IMR-90 (cell line): ENCODE data around the gene RAB40C. TPM values are rescaled to one million over a fixed set of nuclear protein-coding genes. Genes with fewer than 3 reads are reported as not detected.

Experiments used
- ATAC-seq: fragments of 200-7000 bp; cut with Tn5 transposase; 2 replicates; pipeline ENCODE4 v1.9.1; 2020; ENCODE audit warnings: low read depth, mild to moderate bottlenecking, moderate library complexity
- BruUV-seq: library from RNA; stranded (reverse); fragments of 400-500 nt; replicated peaks from 2 replicates; lab custom pipeline; 2021; lab: Mats Ljungman, UMichigan
- CTCF ChIA-PET: fragments of 300-600 bp; formaldehyde crosslinking; extraction: SDS; loops from one replicate; lab custom pipeline; 2021; ENCODE audit warnings: antibody characterized with exemption; lab: Yijun Ruan, JAX
- POLR2A ChIA-PET: fragments of 300-600 bp; sonication (Branson Sonifier 250); formaldehyde crosslinking; loops from one replicate; lab custom pipeline; 2022; ENCODE audit warnings: antibody characterized with exemption; ENCODE audit not compliant: unreplicated experiment; lab: Charles Lee
- DNase-seq: peaks from one replicate; pipeline ENCODE4 v3.0.0; 2013
- H2AFZ ChIP-seq: replicated peaks from 2 replicates; pipeline ENCODE3; 2013; ENCODE audit warnings: low read length, mild to moderate bottlenecking; ENCODE audit not compliant: poor library complexity
- H2AK5ac ChIP-seq: 2 replicates; pipeline ENCODE4 v1.6.1; 2013; ENCODE audit warnings: low read depth, low read length, inconsistent platforms
- H2AK9ac ChIP-seq: replicated peaks from 2 replicates; pipeline ENCODE3; 2013; ENCODE audit warnings: mild to moderate bottlenecking, low read depth, low read length, moderate library complexity; ENCODE audit not compliant: poor library complexity
- H2BK120ac ChIP-seq: 2 replicates; pipeline ENCODE4 v1.6.1; 2013; ENCODE audit warnings: low read depth, low read length, inconsistent platforms
- H2BK15ac ChIP-seq: 3 replicates; pipeline ENCODE4 v1.6.1; 2013; ENCODE audit warnings: low read depth, low read length, inconsistent platforms
- H2BK20ac ChIP-seq: 2 replicates; pipeline ENCODE4 v1.6.1; 2013; ENCODE audit warnings: low read depth, mild to moderate bottlenecking, inconsistent platforms, low read length, moderate library complexity
- H2BK5ac ChIP-seq: 2 replicates; pipeline ENCODE4 v1.6.1; 2013; ENCODE audit warnings: mild to moderate bottlenecking, low read depth, low read length, inconsistent platforms; ENCODE audit not compliant: poor library complexity, severe bottlenecking
- H3K14ac ChIP-seq: replicated peaks from 2 replicates; pipeline ENCODE4 v1.6.1; 2013; ENCODE audit warnings: low read depth, low read length, inconsistent platforms
- H3K18ac ChIP-seq: 2 replicates; pipeline ENCODE4 v1.6.1; 2013; ENCODE audit warnings: low read depth, low read length, control low read depth
- H3K23ac ChIP-seq: 2 replicates; pipeline ENCODE4 v1.6.1; 2013; ENCODE audit warnings: low read depth, low read length, inconsistent platforms
- H3K27ac ChIP-seq: 2 replicates; pipeline ENCODE4 v1.5.1; 2013; ENCODE audit warnings: mild to moderate bottlenecking, control low read depth, low read length; ENCODE audit not compliant: insufficient read depth
- H3K27me3 ChIP-seq: 2 replicates; pipeline ENCODE4 v1.6.1; 2013; ENCODE audit warnings: low read length; ENCODE audit not compliant: control insufficient read depth, insufficient read depth
- H3K36me3 ChIP-seq: 2 replicates; pipeline ENCODE4 v1.6.1; 2013; ENCODE audit warnings: low read length, mixed read lengths; ENCODE audit not compliant: control insufficient read depth, insufficient read depth
- H3K4ac ChIP-seq: 2 replicates; pipeline ENCODE4 v1.6.1; 2013; ENCODE audit warnings: low read depth, low read length, inconsistent platforms
- H3K4me1 ChIP-seq: 2 replicates; pipeline ENCODE4 v1.6.1; 2013; ENCODE audit warnings: low read length, mixed read lengths; ENCODE audit not compliant: control insufficient read depth, insufficient read depth
- H3K4me2 ChIP-seq: 2 replicates; pipeline ENCODE4 v1.6.1; 2013; ENCODE audit warnings: low read depth, mild to moderate bottlenecking, control low read depth, low read length, moderate library complexity
- H3K4me3 ChIP-seq: 2 replicates; pipeline ENCODE4 v1.5.1; 2013; ENCODE audit warnings: low read depth, mild to moderate bottlenecking, control low read depth, low read length, moderate library complexity; ENCODE audit not compliant: insufficient read depth
- H3K56ac ChIP-seq: 2 replicates; pipeline ENCODE4 v1.6.1; 2013; ENCODE audit warnings: low read length, inconsistent platforms; ENCODE audit not compliant: insufficient read depth; ENCODE audit errors: extremely low read depth
- H3K79me1 ChIP-seq, 2 experiments: 2 replicates each; pipeline ENCODE4 v1.6.1; 2013; ENCODE audit warnings: low read length in 2 of 2, inconsistent platforms in 1 of 2, low read depth in 1 of 2
- H3K9ac ChIP-seq: 2 replicates; pipeline ENCODE4 v1.6.1; 2013; ENCODE audit warnings: low read depth, low read length, control low read depth
- H3K9me1 ChIP-seq: 2 replicates; pipeline ENCODE4 v1.6.1; 2013; ENCODE audit warnings: low read length, inconsistent platforms; ENCODE audit not compliant: insufficient read depth
- H3K9me3 ChIP-seq: 2 replicates; pipeline ENCODE4 v1.6.1; 2013; ENCODE audit warnings: low read length; ENCODE audit not compliant: control insufficient read depth, insufficient read depth
- H4K20me1 ChIP-seq: 2 replicates; pipeline ENCODE4 v1.6.1; 2013; ENCODE audit warnings: low read length, inconsistent platforms; ENCODE audit not compliant: insufficient read depth
- H4K5ac ChIP-seq: 2 replicates; pipeline ENCODE4 v1.6.1; 2013; ENCODE audit warnings: mild to moderate bottlenecking, low read depth, low read length, control low read depth
- H4K8ac ChIP-seq, 2 experiments: 2 replicates each; pipeline ENCODE4 v1.6.1; 2013; ENCODE audit warnings: low read depth in 2 of 2, low read length in 2 of 2, control low read depth in 1 of 2, inconsistent platforms in 1 of 2
- H4K91ac ChIP-seq: 2 replicates; pipeline ENCODE4 v1.6.1; 2013; ENCODE audit warnings: low read depth, low read length, inconsistent platforms; ENCODE audit not compliant: insufficient read depth
- BHLHE40 ChIP-seq: fragments of 150-350 bp; IDR thresholded peaks from 2 replicates; pipeline ENCODE4 v1.6.1; 2016; ENCODE audit warnings: mild to moderate bottlenecking, low read depth, low read length
- CEBPB ChIP-seq: IDR thresholded peaks from 2 replicates; pipeline ENCODE4 v1.6.1; 2012; ENCODE audit warnings: low read depth, low read length, improper control_type of control experiment
- FOS ChIP-seq: fragments of 150-350 bp; IDR thresholded peaks from 2 replicates; pipeline ENCODE4 v1.6.1; 2016; ENCODE audit warnings: low read depth, low read length
- MAZ ChIP-seq: IDR thresholded peaks from 2 replicates; pipeline ENCODE4 v1.6.1; 2012; ENCODE audit warnings: low read depth, mild to moderate bottlenecking, low read length, improper control_type of control experiment, moderate library complexity, borderline replicate concordance
- WGBS, 2 experiments: methylation state at CpG; one replicate each; pipeline versions ENCODE4 v1.1.5 to v1.1.7; 2013; ENCODE audit warnings: missing lambda C conversion rate in 2 of 2; ENCODE audit not compliant: insufficient read length in 1 of 2; ENCODE audit errors: extremely low coverage in 2 of 2; 5-methylcytosine and 5-hydroxymethylcytosine counted together
- dilution Hi-C: fragments of 300-500 bp; cut with HindIII; formaldehyde crosslinking; loops from one replicate; pipeline ENCODE4 v1.14.3; 2018; ENCODE audit warnings: low sequenced_read_pairs; ENCODE audit not compliant: unreplicated experiment
- in situ Hi-C: fragments of 300-500 bp; cut with MboI; formaldehyde crosslinking; loops from 3 replicates; pipeline ENCODE4 v1.14.3; 2019; ENCODE audit warnings: low sequenced_read_pairs, inconsistent platforms, mixed read lengths
- intact Hi-C: fragments of 100-400 bp; cut with micrococcal nuclease; formaldehyde crosslinking; loops from 2 replicates; pipeline ENCODE4 v1.10.0; 2022
- polyA plus RNA-seq, 3 experiments: library from polyadenylated mRNA; depleted of rRNA; stranded (reverse); fragments of >200 nt; gene quantifications; 2 replicates each; pipeline ENCODE4 v1.2.3, GENCODE V29; 2012; ENCODE audit warnings: low replicate concordance in 1 of 3
- total RNA-seq: library from RNA; depleted of rRNA; stranded (reverse); fragments of >200 nt; gene quantifications from 2 replicates; pipeline ENCODE4 v1.2.3, GENCODE V29; 2012

RAB40C gene
- total and polyA plus RNA-seq, 2 of the 4 experiments (the other 2 are of a cell fraction), result 6.8 to 13.7 TPM

DNA sequence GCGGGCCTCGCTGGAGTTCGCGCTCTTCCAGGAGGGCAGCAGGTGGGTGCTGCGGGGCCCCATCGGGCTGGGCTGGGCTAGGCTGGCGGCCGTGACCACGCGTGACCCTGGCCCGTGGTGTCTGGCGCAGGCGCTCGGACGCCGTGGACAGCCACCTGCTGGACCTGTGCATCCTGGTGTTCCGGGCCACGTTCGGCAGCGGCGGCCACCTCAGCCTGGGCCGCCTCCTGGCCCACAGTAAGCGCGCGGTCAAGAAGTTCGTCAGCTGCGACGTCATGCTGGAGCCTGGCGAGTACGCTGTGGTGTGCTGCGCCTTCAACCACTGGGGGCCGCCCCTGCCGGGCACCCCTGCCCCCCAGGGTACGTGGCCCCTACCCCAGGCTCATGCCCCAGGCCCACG lies 37.7 kb upstream of the RAB40C start:
- ATAC-seq (no peak), DNase-seq (no peak)
- Histone ChIP-seq H2BK5ac (no peak overlapping the region), H3K56ac (no peak overlapping the region), H3K9ac (no peak overlapping the region), H2AFZ (no peak overlapping the region), H3K4ac (no peak overlapping the region), H3K4me2 (no peak overlapping the region), H3K27me3 (no peaks in the 10 kb centered on the region), H3K27ac (no peak overlapping the region), H3K9me3 (no peaks in the 10 kb centered on the region), H2AK9ac (no peak overlapping the region), H3K23ac (no peak overlapping the region), H4K5ac (no peak overlapping the region), H2AK5ac (no peak overlapping the region), H3K18ac (no peak overlapping the region), H3K4me1 (0 out of 2 replicates have a peak, but pooled peaks cover 3% of the 10 kb centered on the region), H4K91ac (no peak overlapping the region), H3K36me3 (peaks cover 31% of the 10 kb centered on the region), H3K14ac (no peak overlapping the region), H4K20me1 (peaks cover 4% of the 10 kb centered on the region; the same call in 1 of the 2 replicates), H3K4me3 (no peak overlapping the region), H2BK20ac (no peak overlapping the region), H3K9me1 (no peaks in the 10 kb centered on the region), H2BK15ac (no peak overlapping the region), H4K8ac (no peak overlapping the region), H2BK120ac (no peak overlapping the region), H3K79me1 (peaks cover 0 to 3% of the 10 kb centered on the region in 2 experiments; a peak in 1 of 4 replicates)
- TF ChIP-seq FOS, result no peak
- TF ChIP-seq MAZ, result no peak
- no peak for TF ChIP-seq BHLHE40
- TF ChIP-seq CEBPB, result no peak
- dilution Hi-C loops, result no loop called here
- in situ Hi-C loops, result no loop called here
- POLR2A ChIA-PET, result no interaction called here
- intact Hi-C loops, result no loop called here
- WGBS, 2 experiments, result 98% methylated on average over 10 of the region's 35 CpGs; no CpG with 5 or more reads in 1 of the 2 experiments
- CTCF ChIA-PET, result no interaction called here
- BruUV-seq, result no TSS peak
